PFSK-1 (cell line): ENCODE results near the gene MIX23.

ENCODE experiments used
- FOXP2 ChIP-seq: optimal IDR thresholded peaks from 2 replicates; pipeline ENCODE3; 2011; ENCODE audit warnings: borderline replicate concordance, control low read depth, inconsistent platforms; ENCODE audit not compliant: insufficient read depth; ENCODE audit errors: extremely low read length, extremely low read depth
- POLR2AphosphoS5 ChIP-seq: IDR thresholded peaks from 2 replicates; pipeline ENCODE4 v1.6.1; 2012; ENCODE audit warnings: low read depth, mild to moderate bottlenecking, control low read depth, low read length, moderate library complexity
- REST ChIP-seq, 2 experiments: IDR thresholded peaks; 2 replicates each; pipeline versions ENCODE4 v1.6.1 to v1.8.0; 2011 to 2012; ENCODE audit warnings: low read depth in 2 of 2, low read length in 2 of 2, control low read depth in 1 of 2, inconsistent platforms in 1 of 2, mild to moderate bottlenecking in 1 of 2, moderate library complexity in 1 of 2; ENCODE audit not compliant: insufficient read depth in 1 of 2
- SIN3A ChIP-seq: IDR thresholded peaks from 2 replicates; pipeline ENCODE4 v1.6.1; 2012; ENCODE audit warnings: mild to moderate bottlenecking, low read length, moderate library complexity, borderline replicate concordance; ENCODE audit not compliant: insufficient read depth
- TAF1 ChIP-seq: IDR thresholded peaks from 2 replicates; pipeline ENCODE4 v1.6.1; 2012; ENCODE audit warnings: low read length, control low read depth, borderline replicate concordance; ENCODE audit not compliant: insufficient read depth

GRCh38 chr3:122389892-122390291 is 6.9 kb upstream of the MIX23 start:
- TF ChIP-seq REST (IDR thresholded peaks at IDR 0.05; ENCODE audit: insufficient read depth in 1 of 2, low read depth in 2 of 2, low read length in 2 of 2), result no peak
- TF ChIP-seq TAF1, result no peak
- TF ChIP-seq POLR2AphosphoS5, result no peak
- TF ChIP-seq SIN3A, result no peak
- TF ChIP-seq FOXP2, result no peak
